ENCODE measurements around the gene RFX4. TPM values are rescaled to one million over a fixed set of nuclear protein-coding genes. Genes with fewer than 3 reads are reported as not detected.

RFX4 gene
- total RNA-seq, 1 donor from 2014 or later = not detected

- Mint-ChIP-seq H3K4me3 (no peak overlapping the region), H3K27ac (no peak overlapping the region)
These were observed 127.5 kb downstream of the RFX4 start for GRCh38 chr12:106710143-106710893.

GRCh38 chr12:106711316-106711715 is 128.5 kb downstream of the RFX4 start:
- no peaks in the 10 kb centered on the region for H3K4me1 Mint-ChIP-seq
- H3K27ac Mint-ChIP-seq = no peak overlapping the region
- TF ChIP-seq CTCF (IDR thresholded peaks at IDR 0.05; ENCODE audit: unreplicated experiment) = no peak
- H3K36me3 Mint-ChIP-seq = no peaks in the 10 kb centered on the region
- no peak overlapping the region for H3K4me3 Mint-ChIP-seq
- H3K27me3 Mint-ChIP-seq (ENCODE audit: low read depth) = peaks cover 4% of the 10 kb centered on the region
- DNase-seq (ENCODE audit: low spot score in 2 of 2, unreplicated experiment in 2 of 2) = no peak
- H3K9me3 Mint-ChIP-seq = no peaks in the 10 kb centered on the region

More at GRCh38 chr12:106710143-106710893, 127.5 kb downstream of the RFX4 start:
- H3K9me3 Mint-ChIP-seq = no peaks in the 10 kb centered on the region
- no peaks in the 10 kb centered on the region for H3K4me1 Mint-ChIP-seq
- no peak for TF ChIP-seq CTCF (IDR thresholded peaks at IDR 0.05; ENCODE audit: unreplicated experiment)
- no peaks in the 10 kb centered on the region for H3K36me3 Mint-ChIP-seq
- no peaks in the 10 kb centered on the region for H3K27me3 Mint-ChIP-seq (ENCODE audit: low read depth)
- no peak for DNase-seq (ENCODE audit: low spot score in 2 of 2, unreplicated experiment in 2 of 2)

- TF ChIP-seq CTCF (IDR thresholded peaks at IDR 0.05; ENCODE audit: unreplicated experiment) = no peak
- Mint-ChIP-seq H3K36me3 (no peaks in the 10 kb centered on the region), H3K4me3 (no peak overlapping the region), H3K4me1 (no peaks in the 10 kb centered on the region), H3K27me3 (ENCODE audit: low read depth) (peaks cover 10% of the 10 kb centered on the region), H3K27ac (no peak overlapping the region), H3K9me3 (no peaks in the 10 kb centered on the region)
- no peak for DNase-seq (ENCODE audit: low spot score in 2 of 2, unreplicated experiment in 2 of 2)
These were observed 130.0 kb downstream of the RFX4 start for GRCh38 chr12:106712768-106713167.

GRCh38 chr12:106714926-106715325 is 132.1 kb downstream of the RFX4 start:
- H3K4me3 Mint-ChIP-seq = no peak overlapping the region
- H3K36me3 Mint-ChIP-seq = no peaks in the 10 kb centered on the region
- H3K27me3 Mint-ChIP-seq (ENCODE audit: low read depth) = peaks cover 15% of the 10 kb centered on the region
- no peaks in the 10 kb centered on the region for H3K9me3 Mint-ChIP-seq
- TF ChIP-seq CTCF (IDR thresholded peaks at IDR 0.05; ENCODE audit: unreplicated experiment) = no peak
- H3K27ac Mint-ChIP-seq = no peak overlapping the region
- no peak for DNase-seq (ENCODE audit: low spot score in 2 of 2, unreplicated experiment in 2 of 2)
- no peaks in the 10 kb centered on the region for H3K4me1 Mint-ChIP-seq

- H3K36me3 Mint-ChIP-seq = no peaks in the 10 kb centered on the region
- H3K27me3 Mint-ChIP-seq (ENCODE audit: low read depth) = peaks cover 15% of the 10 kb centered on the region
- no peak for DNase-seq (ENCODE audit: low spot score in 2 of 2, unreplicated experiment in 2 of 2)
- H3K9me3 Mint-ChIP-seq = no peaks in the 10 kb centered on the region
- H3K4me1 Mint-ChIP-seq = no peaks in the 10 kb centered on the region
- H3K27ac Mint-ChIP-seq = no peak overlapping the region
- no peak overlapping the region for H3K4me3 Mint-ChIP-seq
- TF ChIP-seq CTCF (IDR thresholded peaks at IDR 0.05; ENCODE audit: unreplicated experiment) = no peak
These were observed 132.8 kb downstream of the RFX4 start for GRCh38 chr12:106715582-106715981.

Measured in mesothelial cell of epicardium (in vitro differentiated cells).